Left renal cortex interstitium (tissue), 4 donors: ENCODE data around the gene SIPA1L3. TPM values are rescaled to one million over a fixed set of nuclear protein-coding genes. Genes with fewer than 3 reads are reported as not detected.

Experiments
- DNase-seq, 4 donors: peaks; one replicate each; pipeline ENCODE4 v3.0.0-alpha.2; 2013; ENCODE audit warnings: low read depth in 4 of 4, low spot score in 2 of 4, missing footprints in 1 of 4
- polyA plus RNA-seq, 4 donors: library from polyadenylated mRNA; unstranded; fragments of 120-200 nt; gene quantifications; one replicate each; pipeline ENCODE4 v1.2.1, GENCODE V29; 2013; ENCODE audit not compliant: insufficient read length in 4 of 4

The SIPA1L3 gene
- polyA plus RNA-seq, 4 donors: 17.3 to 29.4 (median 22.8) TPM

DNA sequence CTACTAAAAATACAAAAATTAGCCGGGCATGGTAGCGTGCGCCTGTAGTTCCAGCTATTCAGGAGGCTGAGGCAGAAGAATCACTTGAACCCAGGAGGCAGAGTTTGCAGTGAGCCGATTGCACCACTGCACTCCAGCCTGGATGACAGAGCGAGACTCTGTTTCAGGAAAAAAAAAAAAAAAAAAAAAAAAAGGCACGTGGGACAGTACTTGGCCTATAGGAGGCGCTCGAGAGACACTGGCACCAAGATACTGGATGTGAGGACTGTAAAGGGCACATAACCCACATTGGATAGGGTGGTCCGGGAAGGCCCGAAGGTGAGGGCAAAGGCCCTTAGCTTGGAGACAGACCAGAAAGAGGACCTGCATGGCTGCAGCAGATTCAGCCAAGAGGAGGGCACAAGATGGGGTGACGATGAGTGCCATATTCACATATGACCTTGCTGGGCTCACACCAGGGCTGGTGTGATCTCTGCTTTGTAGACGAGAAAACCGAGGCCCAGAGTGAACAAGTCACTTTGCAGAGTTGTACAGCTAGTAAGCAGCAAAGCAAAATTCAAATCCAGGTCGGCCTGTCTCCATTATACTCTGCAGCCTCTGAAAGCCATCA is 227.6 kb downstream of the SIPA1L3 start:
- DNase-seq: peak in 1 of 4 donors; percentile 21

DNA sequence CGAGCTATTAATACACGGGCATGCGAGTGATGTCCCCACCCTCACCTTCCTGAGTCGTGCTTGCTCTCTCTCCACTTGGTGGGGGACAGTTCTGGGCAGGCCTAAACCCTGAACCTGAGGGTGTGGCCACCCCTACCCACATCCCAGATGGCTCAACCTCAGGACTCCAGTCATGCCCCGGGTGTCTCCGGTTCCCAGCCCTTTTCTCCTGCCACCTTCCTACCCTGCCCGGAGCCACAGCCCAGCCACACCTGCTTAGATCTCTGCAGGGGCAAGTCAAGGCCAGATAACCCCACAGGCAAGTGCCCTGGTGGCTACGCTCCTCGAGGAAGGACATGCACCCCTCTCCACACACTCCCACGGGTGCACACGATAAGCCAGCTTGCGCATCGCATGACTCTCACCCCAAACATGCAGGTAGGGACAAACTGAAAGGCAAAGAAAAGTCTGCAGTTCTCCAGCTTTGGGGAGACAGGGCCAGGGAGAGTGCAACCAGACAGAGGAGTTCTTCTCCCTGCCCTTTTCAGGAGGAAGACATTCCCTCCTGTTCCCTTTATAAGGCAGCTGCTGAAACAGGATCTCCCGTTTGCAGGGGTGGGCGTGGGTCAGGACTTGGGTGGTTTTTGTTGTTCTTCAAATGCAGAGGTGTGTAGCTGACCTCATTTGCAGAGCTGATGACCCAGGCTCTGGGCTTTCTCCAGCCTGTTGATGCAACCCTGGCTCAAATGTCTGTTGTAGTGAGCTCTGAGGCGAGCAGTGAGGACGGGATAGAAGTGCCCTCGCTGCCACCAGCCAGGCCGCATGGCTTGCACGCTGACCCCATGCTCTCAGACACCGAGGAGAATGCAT is 228.4 kb downstream of the SIPA1L3 start:
- peak in 1 of 4 donors; percentile 23 for DNase-seq

DNA sequence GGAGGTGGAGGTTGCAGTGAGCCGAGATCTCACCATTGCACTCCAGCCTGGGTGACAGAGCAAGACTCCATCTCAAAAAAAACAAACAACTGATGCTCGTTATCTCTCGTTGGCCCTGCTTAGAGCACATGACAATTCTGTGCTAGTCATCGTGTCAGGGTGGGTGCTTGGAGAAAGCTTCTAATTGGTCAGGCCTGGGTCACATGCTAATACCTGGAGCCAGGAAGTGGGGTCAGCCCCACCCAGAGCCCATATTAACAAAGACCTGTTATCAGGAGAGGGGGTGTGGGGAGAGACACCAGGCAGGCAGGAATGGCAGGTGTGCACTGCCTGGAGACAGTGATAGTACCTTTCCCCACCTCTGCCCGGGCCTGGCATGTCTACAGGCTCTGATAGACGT is 232.1 kb downstream of the SIPA1L3 start:
- DNase-seq: no peak

DNA sequence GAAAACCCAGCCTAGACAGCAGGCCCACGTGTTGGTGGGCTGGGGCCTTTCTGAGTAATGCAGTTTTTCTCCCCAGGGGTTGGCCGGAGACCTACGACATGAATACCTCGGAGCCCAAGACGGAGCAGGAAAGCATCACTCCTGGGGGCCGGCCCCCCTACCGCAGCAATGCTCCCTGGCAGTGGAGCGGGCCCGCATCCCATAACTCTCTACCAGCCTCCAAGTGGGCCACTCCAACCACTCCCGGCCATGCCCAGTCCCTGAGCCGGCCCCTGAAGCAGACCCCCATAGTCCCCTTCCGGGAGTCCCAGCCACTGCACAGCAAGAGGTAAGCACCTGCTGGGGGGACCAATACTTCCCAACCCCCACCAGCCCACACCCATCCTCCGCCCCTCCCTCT is 234.1 kb downstream of the SIPA1L3 start:
- DNase-seq: no peak

GRCh38 chr19:38142176-38143035 is 235.4 kb downstream of the SIPA1L3 start:
- DNase-seq: peak in 1 of 4 donors; percentile 46

GRCh38 chr19:38143847-38144246 is 236.8 kb downstream of the SIPA1L3 start:
- DNase-seq: no peak

DNA sequence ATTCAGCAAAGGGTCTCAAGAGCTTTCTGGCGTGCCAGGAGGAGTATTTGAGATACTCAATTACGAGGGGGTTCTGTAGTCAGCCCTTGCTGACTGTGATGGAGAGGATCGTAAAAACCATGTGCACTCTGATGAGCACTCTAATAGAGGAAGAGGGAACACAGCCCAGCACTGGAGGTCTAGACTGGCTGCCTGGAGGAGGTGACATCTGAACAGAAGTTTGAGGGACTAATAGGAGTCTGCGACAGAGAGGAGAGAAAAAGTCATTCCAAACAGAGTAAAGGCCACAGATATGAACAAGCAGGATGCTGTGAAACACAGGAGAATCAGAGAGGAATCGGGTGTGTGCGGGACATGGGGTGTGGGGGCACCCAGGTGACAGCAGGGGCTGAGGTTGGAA is 237.7 kb downstream of the SIPA1L3 start:
- no peak for DNase-seq

DNA sequence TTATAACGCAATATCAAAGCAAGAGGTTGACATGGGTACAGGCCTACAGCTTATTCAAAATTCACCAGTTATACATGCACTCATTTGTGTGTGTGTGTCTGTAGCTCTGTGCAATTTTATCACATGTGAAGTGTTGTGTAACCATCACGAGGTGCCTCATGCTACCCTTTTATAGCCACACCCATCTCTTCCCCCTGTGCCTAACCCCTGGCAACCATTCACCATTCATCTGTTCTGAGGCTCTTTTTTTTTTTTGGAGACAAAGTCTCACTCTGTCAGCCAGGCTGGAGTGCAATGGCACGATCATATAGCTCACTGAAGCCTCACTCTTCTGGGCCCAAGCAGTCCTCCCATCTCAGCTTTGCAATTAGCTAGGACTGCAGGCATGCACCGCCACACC is 238.6 kb downstream of the SIPA1L3 start:
- no peak for DNase-seq

DNA sequence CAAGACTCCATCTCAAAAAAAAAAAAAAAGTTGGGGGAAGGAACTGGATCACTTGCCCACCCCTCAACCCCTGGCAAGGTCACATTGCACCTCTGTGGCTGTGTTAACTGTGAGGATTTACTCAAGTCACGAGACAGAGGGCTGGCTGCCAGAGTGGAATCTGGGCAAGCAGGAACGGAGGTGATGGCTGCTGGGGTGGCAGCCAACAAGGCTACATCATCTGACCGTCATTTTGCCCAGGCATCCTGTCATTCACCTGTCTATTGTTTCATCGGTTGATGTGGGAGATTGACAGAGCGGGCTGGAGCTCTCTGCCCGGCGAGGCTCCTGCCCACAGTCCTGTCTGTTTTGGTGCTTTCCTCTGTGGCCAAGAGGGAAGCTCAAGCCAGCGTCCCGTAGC is 241.3 kb downstream of the SIPA1L3 start:
- DNase-seq: no peak

DNA sequence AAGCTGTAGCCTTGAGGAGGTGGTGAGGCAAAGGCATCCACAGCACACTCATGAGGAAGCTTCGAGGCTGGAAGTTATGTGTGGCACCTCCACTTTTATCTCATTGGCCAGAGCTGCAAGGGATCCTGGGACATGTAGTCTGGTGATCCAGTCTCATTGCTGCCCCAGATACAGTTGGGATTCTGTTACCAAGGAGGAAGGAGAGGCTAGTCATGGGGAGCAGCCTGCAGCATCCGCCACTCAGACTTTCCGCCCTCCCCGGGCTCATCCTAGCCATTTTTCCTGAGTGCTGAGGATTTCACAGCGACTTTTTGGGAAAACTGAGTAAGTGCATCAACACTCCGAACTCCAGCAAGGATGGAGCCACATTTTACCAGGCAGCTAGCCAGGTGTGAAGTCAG is 242.7 kb downstream of the SIPA1L3 start:
- DNase-seq: no peak

DNA sequence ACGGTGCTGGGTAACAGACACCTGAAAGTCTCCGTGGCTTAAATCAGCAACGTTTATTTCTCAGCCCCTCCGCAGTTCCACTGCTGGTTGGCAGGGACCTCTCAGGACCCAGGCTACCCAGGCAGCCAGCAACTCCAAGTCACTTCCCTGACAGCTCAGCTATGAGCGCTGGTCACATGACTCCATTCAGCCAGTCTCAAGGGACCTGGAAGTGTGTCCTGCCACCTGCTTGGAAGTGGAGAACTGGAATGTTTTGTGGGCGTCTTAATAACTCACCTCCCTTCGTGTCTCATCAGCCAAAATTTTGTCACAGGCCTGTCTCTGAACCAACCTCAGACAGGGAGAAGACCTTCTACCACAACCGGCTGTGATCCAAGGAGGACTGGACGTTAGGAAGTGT is 244.2 kb downstream of the SIPA1L3 start:
- no peak for DNase-seq

DNA sequence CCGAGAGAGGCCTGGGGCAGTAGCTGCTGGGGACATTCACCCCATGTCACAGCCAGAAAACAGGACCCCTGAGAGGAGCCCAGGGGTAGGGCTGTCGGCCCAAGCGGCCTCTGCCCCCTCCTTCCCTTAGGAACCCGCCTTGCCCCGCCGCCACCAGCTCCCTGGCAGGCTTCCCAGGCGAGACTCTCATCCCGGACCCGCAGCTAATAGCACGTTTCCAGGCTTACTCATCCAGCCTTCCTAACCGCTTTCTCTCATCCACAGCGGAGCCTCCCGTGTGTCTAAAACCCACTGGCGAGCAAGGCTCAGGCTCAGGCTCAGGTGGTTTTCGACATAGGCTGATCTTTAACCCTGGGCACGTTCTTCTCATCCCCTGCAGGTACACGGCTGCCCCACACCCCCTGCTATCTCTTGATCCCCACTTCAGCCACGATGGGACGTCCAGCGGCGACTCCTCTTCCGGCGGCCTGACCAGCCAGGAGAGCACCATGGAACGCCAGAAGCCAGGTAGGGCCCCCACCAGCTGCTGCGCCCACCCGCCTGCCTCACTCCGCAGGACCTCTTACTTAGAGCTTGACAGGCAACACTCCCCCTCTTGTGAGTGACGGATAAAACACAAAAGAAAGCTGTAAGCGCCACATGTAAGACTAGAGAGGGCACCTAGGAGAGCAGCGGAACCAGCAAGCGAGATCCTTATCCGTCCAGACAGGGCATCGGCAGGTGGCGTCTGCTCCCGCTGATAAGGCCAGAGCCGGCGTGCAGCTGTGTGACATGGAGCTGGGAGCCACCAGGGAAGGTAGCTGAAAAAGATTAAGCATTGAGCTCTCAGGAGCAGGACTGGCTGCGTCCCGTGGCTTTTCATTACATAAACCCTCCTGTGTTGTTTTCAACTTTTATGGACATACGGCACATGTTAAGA is 245.7 kb downstream of the SIPA1L3 start:
- DNase-seq: no peak

GRCh38 chr19:38155453-38155852 is 248.4 kb downstream of the SIPA1L3 start:
- DNase-seq: no peak

DNA sequence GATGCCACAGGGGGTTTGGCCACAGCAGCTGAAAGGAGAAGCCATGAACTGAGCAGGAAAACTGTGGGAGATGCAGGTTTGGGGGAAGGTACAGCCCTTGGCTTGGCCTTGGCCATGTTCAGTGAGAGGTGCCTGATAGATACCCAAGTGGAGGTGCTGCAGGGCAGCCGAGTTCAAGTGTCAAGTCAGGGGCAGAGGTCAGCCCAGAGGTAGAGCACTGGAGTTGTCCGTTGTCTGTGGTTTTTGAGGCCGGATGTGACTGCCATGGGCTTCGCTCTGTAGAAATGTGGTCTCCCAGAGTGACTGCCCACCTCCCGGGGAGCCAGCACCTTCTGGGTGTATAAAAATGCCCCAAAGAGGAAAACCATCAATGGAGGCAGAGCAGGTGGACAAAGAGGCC is 251.7 kb downstream of the SIPA1L3 start:
- no peak for DNase-seq

DNA sequence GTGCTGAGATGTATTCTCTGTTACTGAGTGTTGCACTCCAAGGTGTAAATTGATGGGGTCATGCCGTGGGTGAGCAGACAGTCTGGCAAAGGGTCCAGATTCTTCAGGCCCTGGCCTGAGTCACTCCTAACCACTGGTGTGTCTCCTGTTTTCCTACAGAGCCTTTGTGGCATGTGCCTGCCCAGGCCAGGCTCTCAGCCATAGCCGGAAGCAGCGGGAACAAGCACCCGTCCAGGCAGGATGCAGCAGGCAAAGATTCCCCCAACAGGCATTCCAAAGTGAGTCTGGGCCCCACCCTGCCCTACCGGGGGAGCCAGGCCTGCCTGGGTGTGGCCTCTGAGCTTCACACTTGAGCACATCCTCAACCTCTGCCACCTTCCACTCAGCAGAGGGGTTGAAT is 255.1 kb downstream of the SIPA1L3 start:
- DNase-seq: no peak

DNA sequence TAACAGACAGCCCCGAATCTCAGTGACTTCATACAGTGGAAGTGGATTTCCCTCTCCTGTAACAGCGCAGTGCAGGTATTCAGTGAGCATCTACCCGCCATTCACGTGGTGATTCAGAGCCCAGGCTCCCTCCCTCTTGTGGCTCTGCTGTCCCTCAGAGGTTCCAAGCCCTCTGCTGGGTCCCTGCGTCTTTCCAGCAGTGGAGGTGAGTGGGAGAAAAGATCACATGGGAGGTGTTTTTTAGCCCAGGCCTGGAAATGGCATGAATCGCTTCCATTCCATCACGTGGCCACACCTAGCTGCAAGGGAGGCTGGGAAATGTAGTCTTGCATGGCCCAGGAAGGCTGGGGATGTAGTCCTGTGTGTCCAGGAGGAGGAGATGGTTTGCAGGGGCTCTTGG is 255.6 kb downstream of the SIPA1L3 start:
- no peak for DNase-seq

DNA sequence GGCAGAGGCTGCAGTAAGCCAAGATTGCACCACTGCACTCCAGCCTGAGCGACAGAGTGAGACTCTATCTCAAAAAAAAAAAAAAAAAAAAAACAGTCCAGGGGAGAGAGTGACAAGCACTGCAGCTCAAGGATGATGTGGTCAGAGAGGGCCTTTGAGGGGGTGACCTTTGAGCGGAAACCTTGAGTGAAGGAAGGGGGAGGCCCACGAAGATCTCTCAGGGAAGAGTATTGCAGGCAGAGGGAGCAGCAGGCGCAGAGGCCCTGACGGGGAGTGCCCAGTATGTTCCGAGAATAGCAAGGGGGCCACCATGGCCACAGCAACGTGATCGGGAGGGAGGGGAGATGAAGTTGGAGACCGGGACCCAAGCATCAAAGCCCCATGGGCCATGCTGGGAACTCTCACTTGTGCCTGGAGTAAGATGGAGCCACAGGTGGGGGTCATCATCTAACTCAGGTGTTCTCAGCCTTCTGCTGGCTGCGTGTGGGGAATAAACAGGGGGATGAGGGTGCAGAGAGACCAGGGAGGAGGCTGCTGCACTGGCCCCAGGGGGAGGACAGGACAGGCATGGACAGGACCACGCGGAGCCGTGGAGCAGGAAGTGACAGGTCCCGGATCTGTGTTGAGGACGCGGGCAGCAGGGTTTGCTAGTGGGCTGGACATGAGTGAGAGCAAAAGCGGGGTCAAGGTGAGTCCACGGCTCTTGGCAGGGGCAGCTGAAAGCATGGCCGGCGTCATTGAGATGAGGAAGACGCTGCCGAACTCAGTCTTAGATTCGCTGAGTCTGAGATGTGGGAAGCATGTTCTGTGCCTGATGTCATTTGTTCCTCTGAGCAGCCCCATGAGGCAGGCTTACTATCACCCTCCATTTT is 256.6 kb downstream of the SIPA1L3 start:
- DNase-seq: no peak

GRCh38 chr19:38164526-38164925 is 257.5 kb downstream of the SIPA1L3 start:
- no peak for DNase-seq

- DNase-seq: no peak
Observed at GRCh38 chr19:38165335-38165734, 258.3 kb downstream of the SIPA1L3 start.
